NB4 (cell line): Measurements from ENCODE around the gene NFE2L1.
A peak's percentile ranks its signal among the peaks of the same experiment; 100 is the strongest.

ENCODE experiments used
- DNase-seq: peaks from one replicate; pipeline ENCODE4 v3.0.0; 2010; ENCODE audit warnings: low read depth
- H3K4me3 ChIP-seq: one replicate; pipeline ENCODE4 v1.5.1; 2011; ENCODE audit warnings: mild to moderate bottlenecking, low read depth, low read length, moderate library complexity
- CTCF ChIP-seq: IDR thresholded peaks from one replicate; pipeline ENCODE4 v1.5.1; 2012; ENCODE audit warnings: low read depth, low read length
- MYC ChIP-seq: IDR thresholded peaks from 2 replicates; pipeline ENCODE4 v1.6.1; 2011; ENCODE audit warnings: low read depth, low read length
- POLR2A ChIP-seq: IDR thresholded peaks from 2 replicates; pipeline ENCODE4 v1.6.1; 2011; ENCODE audit warnings: mild to moderate bottlenecking; ENCODE audit not compliant: insufficient read length; ENCODE audit errors: extremely low read depth
- TF ChIP-seq, protein P1 (sequence below): IDR thresholded peaks from 2 replicates; pipeline ENCODE4 v1.6.1; 2011; ENCODE audit warnings: low read depth, low read length

NFE2L1 gene

GRCh38 chr17:48003417-48004151, 44.6 kb upstream of the NFE2L1 start:
- DNase-seq, result no peak
- no peak overlapping the region for H3K4me3 ChIP-seq
- TF ChIP-seq MYC (no peak), POLR2A (no peak), CTCF (no peak)
- TF ChIP-seq, protein P1, sequence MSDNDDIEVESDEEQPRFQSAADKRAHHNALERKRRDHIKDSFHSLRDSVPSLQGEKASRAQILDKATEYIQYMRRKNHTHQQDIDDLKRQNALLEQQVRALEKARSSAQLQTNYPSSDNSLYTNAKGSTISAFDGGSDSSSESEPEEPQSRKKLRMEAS, result no peak

DNA sequence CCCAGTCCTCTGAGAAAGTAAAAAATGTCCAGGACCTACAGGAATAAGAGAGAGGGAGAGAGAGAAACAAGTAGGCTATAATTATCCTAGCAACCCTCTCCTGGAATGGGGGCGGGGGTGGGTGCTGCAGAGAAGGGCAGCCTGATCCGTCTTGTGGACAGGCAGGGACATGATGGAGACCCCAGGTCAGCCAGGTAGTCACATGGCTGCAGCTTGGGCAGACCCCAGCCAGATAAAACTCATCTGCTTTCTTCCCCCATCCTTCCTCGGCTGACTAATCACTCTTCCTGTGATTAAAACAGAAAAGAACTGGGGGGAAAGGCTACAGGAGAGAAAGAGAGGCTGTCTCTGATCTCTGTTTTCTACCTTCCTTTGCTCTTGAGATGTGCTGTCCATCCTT, 43.2 kb upstream of the NFE2L1 start:
- TF ChIP-seq MYC (no peak), CTCF (no peak), POLR2A (no peak)
- TF ChIP-seq, protein P1, result no peak
- no peak overlapping the region for H3K4me3 ChIP-seq
- DNase-seq, result no peak

DNA sequence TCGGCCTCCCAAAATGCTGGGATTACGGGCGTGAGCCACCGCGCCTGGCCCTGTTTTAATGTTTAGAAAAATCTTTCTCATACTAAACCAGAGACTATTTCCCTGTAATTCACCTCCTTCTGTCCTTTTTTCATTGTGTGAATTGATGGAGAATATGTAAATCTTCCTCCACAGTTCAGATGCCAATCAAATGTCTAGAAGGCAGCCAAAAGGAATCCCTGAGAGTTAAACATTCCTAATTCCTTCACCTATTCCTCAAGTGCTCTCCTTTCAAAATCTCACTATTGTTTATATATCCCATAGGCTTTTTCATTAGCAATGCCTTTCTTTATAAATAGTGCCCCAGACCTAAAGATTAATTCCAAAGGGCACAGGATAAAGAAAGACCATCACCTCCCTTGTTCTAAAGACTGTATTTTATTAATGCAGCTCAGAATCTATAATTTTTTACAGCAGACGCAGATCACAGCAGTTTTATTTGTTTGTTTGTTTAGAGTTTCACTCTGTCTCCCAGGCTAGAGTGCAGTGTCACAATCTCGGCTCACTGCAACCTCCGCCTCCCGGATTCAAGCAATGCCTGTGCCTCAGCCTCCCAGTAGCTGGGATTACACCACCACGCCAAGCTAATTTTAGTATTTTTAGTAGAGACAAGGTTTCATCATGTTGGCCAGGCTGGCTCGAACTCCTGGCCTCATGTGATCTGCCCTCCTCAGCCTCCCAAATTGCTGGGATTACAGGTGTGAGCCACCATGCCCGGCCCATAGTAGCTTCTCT, 41.0 kb upstream of the NFE2L1 start:
- H3K4me3 ChIP-seq, result no peak overlapping the region
- no peak for DNase-seq
- no peak for TF ChIP-seq POLR2A
- no peak for TF ChIP-seq MYC
- TF ChIP-seq, protein P1, result no peak
- TF ChIP-seq CTCF, result no peak

GRCh38 chr17:48010193-48010592, 38.0 kb upstream of the NFE2L1 start:
- TF ChIP-seq CTCF (no peak), POLR2A (no peak), MYC (no peak)
- TF ChIP-seq, protein P1, result no peak
- DNase-seq, result no peak
- H3K4me3 ChIP-seq, result no peak overlapping the region

DNA sequence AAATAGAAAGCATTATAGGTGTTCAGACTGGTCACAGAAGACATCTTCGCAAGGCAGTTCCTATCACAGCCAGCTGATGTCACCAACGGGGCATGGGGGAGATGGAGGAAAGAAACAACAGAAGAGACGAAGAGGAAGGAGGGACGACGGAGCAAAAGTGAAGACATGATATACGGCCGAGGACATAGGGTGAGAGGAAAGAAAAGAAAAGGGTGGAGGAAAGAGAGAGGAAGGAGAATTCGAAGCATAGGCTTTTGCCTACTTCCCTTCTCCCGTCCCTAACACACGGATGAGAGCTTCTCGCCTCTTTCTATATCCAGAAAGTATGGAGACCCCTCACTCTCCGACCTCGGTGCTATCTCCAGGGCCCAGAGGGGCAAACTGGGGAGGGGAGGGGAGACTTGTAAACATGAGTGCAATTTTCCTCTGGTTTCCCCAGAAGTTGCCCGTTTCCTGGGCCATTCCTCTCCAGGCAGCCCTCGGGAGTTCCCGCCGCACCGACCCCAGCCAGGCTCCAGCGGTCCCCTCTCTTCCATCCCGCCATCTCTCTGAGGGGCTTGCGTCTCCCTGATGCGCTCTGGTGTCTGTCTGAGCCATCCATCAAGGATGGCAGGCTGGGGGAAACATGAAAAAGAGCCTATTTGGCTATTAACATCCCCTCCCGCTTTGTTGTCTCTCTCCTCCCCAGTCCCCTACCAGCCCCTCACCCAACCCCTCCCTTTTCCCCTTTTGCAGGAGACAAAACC, 36.6 kb upstream of the NFE2L1 start:
- TF ChIP-seq CTCF (peak; percentile 69), MYC (no peak), POLR2A (no peak)
- TF ChIP-seq, protein P1, result no peak
- H3K4me3 ChIP-seq, result peak overlapping the region; percentile 43
- DNase-seq, result peak; percentile 69
